K562 (cell line): Measurements from ENCODE around the gene ZFYVE26. TPM values are rescaled to one million over a fixed set of nuclear protein-coding genes. Genes with fewer than 3 reads are reported as not detected.

Experiments used
- ATAC-seq: fragments of 200-7000 bp; cut with Tn5 transposase; 3 replicates; pipeline ENCODE4 v1.9.1; 2020; ENCODE audit warnings: moderate library complexity
- BruUV-seq: library from RNA; stranded (reverse); fragments of 400-500 nt; replicated peaks from 2 replicates; lab custom pipeline; 2021; lab: Mats Ljungman, UMichigan
- CTCF ChIA-PET: fragments of 300-600 bp; formaldehyde crosslinking; extraction: SDS; loops from one replicate; lab custom pipeline; 2021; ENCODE audit warnings: low intra/inter-chr PET ratio; lab: Yijun Ruan, JAX
- POLR2A ChIA-PET: fragments of 300-600, 350-650 bp; sonication (Branson Sonifier 250); formaldehyde crosslinking; extraction: SDS; loops from one replicate; lab custom pipeline; 2021; ENCODE audit warnings: antibody characterized with exemption, inconsistent platforms; lab: Yijun Ruan, JAX
- DNase-seq, 4 experiments: peaks; one replicate each; pipeline versions ENCODE4 v3.0.0 to v3.0.0-alpha.2; 2011 to 2018; ENCODE audit warnings: low spot score in 3 of 4, mixed read lengths in 3 of 4; ENCODE audit errors: extremely low read depth in 1 of 4
- FAIRE-seq: peaks from 2 replicates; lab custom pipeline; 2011; peaks lifted over from hg19 to GRCh38; lab: Jason Lieb, UNC
- H2AFZ ChIP-seq: 2 replicates; pipeline ENCODE4 v1.6.0; 2011; ENCODE audit warnings: low read depth, low read length, control low read depth, inconsistent platforms
- H3K27ac ChIP-seq: fragments of 200-600 bp; 3 replicates; pipeline ENCODE4 v1.8.0; 2011; ENCODE audit warnings: low read depth, mild to moderate bottlenecking, control low read depth, inconsistent platforms, low read length, moderate library complexity, mixed read lengths; ENCODE audit errors: extremely low read depth
- H3K27me3 ChIP-seq, 2 experiments: fragments of 300-600 bp in 1 of 2; 2 replicates in 1 of 2; 3 replicates in 1 of 2; pipeline versions ENCODE4 v1.6.0 to v1.8.0; 2011; ENCODE audit warnings: inconsistent platforms in 2 of 2, low read length in 2 of 2, mild to moderate bottlenecking in 1 of 2, mixed read lengths in 1 of 2, moderate library complexity in 1 of 2; ENCODE audit not compliant: control insufficient read depth in 2 of 2, insufficient read depth in 2 of 2
- H3K36me3 ChIP-seq: fragments of 300-600 bp; 3 replicates; pipeline ENCODE4 v1.8.0; 2011; ENCODE audit warnings: mild to moderate bottlenecking, low read length, inconsistent platforms; ENCODE audit not compliant: control insufficient read depth, insufficient read depth
- H3K4me1 ChIP-seq, 2 experiments: fragments of 200-600 bp in 1 of 2; replicated peaks in 1 of 2; 2 replicates in 1 of 2; 3 replicates in 1 of 2; pipeline versions ENCODE4 v1.5.1 to v1.8.0; 2011; ENCODE audit warnings: inconsistent platforms in 2 of 2, low read length in 2 of 2, mild to moderate bottlenecking in 1 of 2, mixed read lengths in 1 of 2, moderate library complexity in 1 of 2; ENCODE audit not compliant: control insufficient read depth in 2 of 2, insufficient read depth in 2 of 2
- H3K4me2 ChIP-seq: 2 replicates; pipeline ENCODE4 v1.6.1; 2011; ENCODE audit warnings: low read length, control low read depth, inconsistent platforms, mixed read lengths; ENCODE audit not compliant: insufficient read depth
- H3K4me3 ChIP-seq: fragments of 200-600 bp; sonication (generic), shearing (Covaris generic); 2 replicates; pipeline ENCODE4 v1.5.1; 2016; ENCODE audit warnings: control low read depth, inconsistent platforms
- H3K79me2 ChIP-seq: fragments of 200-600 bp; 3 replicates; pipeline ENCODE4 v1.8.0; 2011; ENCODE audit warnings: low read length, inconsistent platforms; ENCODE audit not compliant: control insufficient read depth, insufficient read depth
- H3K9ac ChIP-seq, 2 experiments: 2 replicates each; pipeline versions ENCODE4 v1.6.0 to v1.6.1; 2011; ENCODE audit warnings: low read depth in 2 of 2, low read length in 2 of 2, control low read depth in 1 of 2, inconsistent platforms in 1 of 2, mild to moderate bottlenecking in 1 of 2, mixed read lengths in 1 of 2; ENCODE audit not compliant: insufficient read depth in 1 of 2
- H3K9me1 ChIP-seq: one replicate; pipeline ENCODE4 v1.6.0; 2011; ENCODE audit warnings: inconsistent platforms, mild to moderate bottlenecking, low read length, moderate library complexity; ENCODE audit not compliant: control insufficient read depth, insufficient read depth
- H3K9me3 ChIP-seq: replicated peaks from 2 replicates; pipeline ENCODE4 v1.5.1; 2011; ENCODE audit warnings: low read depth, low read length, inconsistent platforms; ENCODE audit not compliant: control insufficient read depth, insufficient read depth
- H4K20me1 ChIP-seq: replicated peaks from 2 replicates; pipeline ENCODE4 v1.6.1; 2011; ENCODE audit warnings: low read length, inconsistent platforms, mixed read lengths; ENCODE audit not compliant: control insufficient read depth, insufficient read depth
- ARID4B ChIP-seq: sonication (generic); formaldehyde crosslinking; IDR thresholded peaks from 2 replicates; pipeline ENCODE4 v1.8.0; 2022; ENCODE audit warnings: mild to moderate bottlenecking, missing genetic modification reagents
- CREB1 ChIP-seq, 2 experiments: sonication (generic) in 1 of 2; formaldehyde crosslinking in 1 of 2; IDR thresholded peaks; 2 replicates each; pipeline versions ENCODE4 v1.6.1 to v1.8.0; 2012 to 2022; ENCODE audit warnings: inconsistent platforms in 1 of 2, mild to moderate bottlenecking in 1 of 2, missing genetic modification reagents in 1 of 2, moderate library complexity in 1 of 2
- FOSL1 ChIP-seq: fragments of 200-800 bp; sonication (Bioruptor generic); conservative IDR thresholded peaks from 2 replicates; pipeline ENCODE4 v1.6.1; 2016; ENCODE audit warnings: missing genetic modification characterization, missing compliant biosample characterization
- GTF2B ChIP-seq: IDR thresholded peaks from 2 replicates; pipeline ENCODE4 v1.6.1; 2011; ENCODE audit not compliant: insufficient read length; ENCODE audit errors: extremely low read depth
- MTA2 ChIP-seq: fragments of 450-650 bp; IDR thresholded peaks from 2 replicates; pipeline ENCODE4 v1.6.1; 2016; ENCODE audit warnings: low read depth
- NONO ChIP-seq, 2 experiments: fragments of 200-400 bp in 1 of 2; fragments of 450-650 bp in 1 of 2; formaldehyde crosslinking in 1 of 2; IDR thresholded peaks; 2 replicates each; pipeline ENCODE4 v1.6.1; 2017; ENCODE audit warnings: low read depth in 2 of 2, mild to moderate bottlenecking in 2 of 2, moderate library complexity in 2 of 2, low read length in 1 of 2
- PHF21A ChIP-seq: fragments of 450-650 bp; IDR thresholded peaks from 2 replicates; pipeline ENCODE4 v1.6.1; 2017; ENCODE audit warnings: low read depth, borderline replicate concordance
- POLR2B ChIP-seq: fragments of 450-650 bp; IDR thresholded peaks from 2 replicates; pipeline ENCODE4 v1.6.1; 2018; ENCODE audit warnings: low read depth; ENCODE audit not compliant: partially characterized antibody
- ZNF146 ChIP-seq: IDR thresholded peaks from one replicate; pipeline ENCODE4 v1.6.1; 2018; ENCODE audit warnings: missing compliant biosample characterization; ENCODE audit not compliant: unreplicated experiment
- ZNF224 ChIP-seq: sonication (generic); formaldehyde crosslinking; IDR thresholded peaks from 2 replicates; pipeline ENCODE4 v1.8.0; 2022; ENCODE audit warnings: mild to moderate bottlenecking, missing genetic modification reagents
- ZNF77 ChIP-seq: fragments of 250-450 bp; sonication (Bioruptor Pico); IDR thresholded peaks from 2 replicates; pipeline ENCODE4 v1.5.0; 2020
- WGBS: fragments of 100-300 bp; shearing (Covaris generic); methylation state at CpG from one replicate; pipeline ENCODE4 v1.1.6; 2016; ENCODE audit warnings: low coverage, mixed read lengths; ENCODE audit not compliant: insufficient coverage; ENCODE audit errors: missing lambda C conversion rate; 5-methylcytosine and 5-hydroxymethylcytosine counted together
- in situ Hi-C: fragments of 300-500 bp; cut with MboI; formaldehyde crosslinking; loops from 4 replicates; pipeline ENCODE4 v1.15.0; 2018; ENCODE audit warnings: inconsistent platforms, mixed read lengths
- intact Hi-C: fragments of 100-400 bp; cut with micrococcal nuclease; formaldehyde crosslinking; loops from 2 replicates; pipeline ENCODE4 v1.14.2; 2022
- polyA plus RNA-seq, 8 experiments: library from polyadenylated mRNA; depleted of rRNA in 4 of 8; stranded (reverse) in 5 of 8; unstranded in 3 of 8; fragments of >200 nt; fragmentation: Nextera tagmentation in 2 of 8; fragmentation: Illumina TruSeq in 1 of 8; extraction: Ambion mirVana in 2 of 8; extraction: Trizol in 1 of 8; gene quantifications; 2 replicates each; pipeline versions ENCODE4 v1.2.1 to v1.2.3, GENCODE V29; 2011 to 2014; ENCODE audit warnings: inconsistent platforms in 1 of 8, missing spikeins in 1 of 8
- total RNA-seq, 7 experiments: library from RNA; depleted of rRNA in 6 of 7; stranded (reverse); fragments of >200 nt in 6 of 7; fragmentation: Illumina TruSeq in 2 of 7; extraction: Trizol in 2 of 7; gene quantifications; 2 replicates each; pipeline versions ENCODE4 v1.2.1 to v1.2.3, GENCODE V29; 2011 to 2021; ENCODE audit warnings: low replicate concordance in 1 of 7
- TF ChIP-seq, protein P1 (sequence below): sonication (generic); formaldehyde crosslinking; IDR thresholded peaks from 2 replicates; pipeline ENCODE4 v1.8.1; 2022; ENCODE audit warnings: missing genetic modification reagents
- TF ChIP-seq, protein P2 (sequence below): sonication (generic); formaldehyde crosslinking; IDR thresholded peaks from 2 replicates; pipeline ENCODE4 v1.8.0; 2022; ENCODE audit warnings: mild to moderate bottlenecking, missing genetic modification reagents

The ZFYVE26 gene
- total and polyA plus RNA-seq, 9 of the 15 experiments (the other 6 are each of a cell fraction or from before 2014, with no cell fraction given), result 0.32 to 9.1 (median 5.9) TPM

- no peaks in the 10 kb centered on the region for H3K27me3 ChIP-seq
- H3K9me3 ChIP-seq, result no peaks in the 10 kb centered on the region
- no peak overlapping the region for H3K9ac ChIP-seq
- no peaks in the 10 kb centered on the region for H3K79me2 ChIP-seq
- DNase-seq (no peak), FAIRE-seq (no peak), ATAC-seq (no peak)
- H4K20me1 ChIP-seq, result no peaks in the 10 kb centered on the region
- BruUV-seq, result no TSS peak
- no peak overlapping the region for H3K4me2 ChIP-seq
- in situ Hi-C loops (no loop called here), intact Hi-C loops (no loop called here)
- no peak overlapping the region for H3K4me3 ChIP-seq
- no peaks in the 10 kb centered on the region for H3K9me1 ChIP-seq
- H2AFZ ChIP-seq, result no peak overlapping the region
- no peak overlapping the region for H3K27ac ChIP-seq
- no peaks in the 10 kb centered on the region; a peak in 1 of 5 replicates for H3K4me1 ChIP-seq
- ChIA-PET POLR2A (interaction anchor here (0.6 to 0.8 kb wide), 2 partner anchors 9 to 267 kb away, joined by 3 read pairs; no protein-coding TSS in a partner anchor), CTCF (no interaction called here)
- 59% methylated on average over 10 of the region's 10 CpGs for WGBS
- H3K36me3 ChIP-seq, result no peaks in the 10 kb centered on the region
- TF ChIP-seq, protein P1, sequence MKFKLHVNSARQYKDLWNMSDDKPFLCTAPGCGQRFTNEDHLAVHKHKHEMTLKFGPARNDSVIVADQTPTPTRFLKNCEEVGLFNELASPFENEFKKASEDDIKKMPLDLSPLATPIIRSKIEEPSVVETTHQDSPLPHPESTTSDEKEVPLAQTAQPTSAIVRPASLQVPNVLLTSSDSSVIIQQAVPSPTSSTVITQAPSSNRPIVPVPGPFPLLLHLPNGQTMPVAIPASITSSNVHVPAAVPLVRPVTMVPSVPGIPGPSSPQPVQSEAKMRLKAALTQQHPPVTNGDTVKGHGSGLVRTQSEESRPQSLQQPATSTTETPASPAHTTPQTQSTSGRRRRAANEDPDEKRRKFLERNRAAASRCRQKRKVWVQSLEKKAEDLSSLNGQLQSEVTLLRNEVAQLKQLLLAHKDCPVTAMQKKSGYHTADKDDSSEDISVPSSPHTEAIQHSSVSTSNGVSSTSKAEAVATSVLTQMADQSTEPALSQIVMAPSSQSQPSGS (CRISPR knock-in tag), result no peak
- TF ChIP-seq ZNF77 (CRISPR knock-in tag) (no peak), ZNF146 (CRISPR knock-in tag) (no peak), CREB1 (IDR thresholded peaks at IDR 0.05) (no peak), CREB1 (CRISPR knock-in tag; IDR thresholded peaks at IDR 0.05) (no peak), FOSL1 (tag) (no peak), ZNF224 (CRISPR knock-in tag) (no peak), NONO (IDR thresholded peaks at IDR 0.05; ENCODE audit: low read depth in 2 of 2, low read length in 1 of 2) (no peak), MTA2 (no peak), PHF21A (no peak), ARID4B (CRISPR knock-in tag) (no peak), POLR2B (no peak), GTF2B (no peak)
- TF ChIP-seq, protein P2, sequence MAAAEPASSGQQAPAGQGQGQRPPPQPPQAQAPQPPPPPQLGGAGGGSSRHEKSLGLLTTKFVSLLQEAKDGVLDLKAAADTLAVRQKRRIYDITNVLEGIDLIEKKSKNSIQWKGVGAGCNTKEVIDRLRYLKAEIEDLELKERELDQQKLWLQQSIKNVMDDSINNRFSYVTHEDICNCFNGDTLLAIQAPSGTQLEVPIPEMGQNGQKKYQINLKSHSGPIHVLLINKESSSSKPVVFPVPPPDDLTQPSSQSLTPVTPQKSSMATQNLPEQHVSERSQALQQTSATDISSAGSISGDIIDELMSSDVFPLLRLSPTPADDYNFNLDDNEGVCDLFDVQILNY (CRISPR knock-in tag), result no peak
Measured at GRCh38 chr14:67735336-67736147, 80.8 kb downstream of the ZFYVE26 start.
